Testis (tissue), 2 donors: ENCODE measurements around the gene GALNT12.

Experiments used
- CTCF ChIP-seq, 3 experiments: fragments of 450-650 bp in 2 of 3; fragments of 200-600 bp in 1 of 3; sonication (generic) in 1 of 3; IDR thresholded peaks; one replicate each; pipeline ENCODE4 v1.5.1; 2016 to 2019; ENCODE audit warnings: antibody characterized with exemption in 3 of 3, mild to moderate bottlenecking in 2 of 3, moderate library complexity in 1 of 3
- POLR2A ChIP-seq: fragments of 450-650 bp; IDR thresholded peaks from one replicate; pipeline ENCODE4 v1.6.1; 2017; ENCODE audit warnings: antibody characterized with exemption, mild to moderate bottlenecking, moderate library complexity

- no peak for TF ChIP-seq CTCF (IDR thresholded peaks at IDR 0.05)
- TF ChIP-seq POLR2A = no peak
Measured at GRCh38 chr9:98886691-98887229, 79.3 kb downstream of the GALNT12 start.
